ENCODE results near the gene JAK3. TPM values are rescaled to one million over a fixed set of nuclear protein-coding genes. Genes with fewer than 3 reads are reported as not detected.

Gene JAK3
- polyA plus RNA-seq, 1 of the 3 experiments (the other 2 are of a cell fraction), result 1.3 TPM

GRCh38 chr19:17863520-17864182, 15.9 kb upstream of the JAK3 start:
- peaks cover 34% of the 10 kb centered on the region for H3F3A ChIP-seq (replicated peaks; ENCODE audit: insufficient read depth)
- WGBS (ENCODE audit: low lambda C conversion rate), result 87% methylated on average over 7 of the region's 8 CpGs
- CTCF ChIA-PET, result interaction anchor here (13.8 kb wide), 1 partner anchor 71 kb away, joined by 139 read pairs; the partner anchor contains the start of gene CCDC124
- no peak for TF ChIP-seq FOSL2 (IDR thresholded peaks at IDR 0.05; ENCODE audit: borderline replicate concordance, low read depth)
- no peak for TF ChIP-seq EP300 (IDR thresholded peaks at IDR 0.05; ENCODE audit: borderline replicate concordance in 1 of 2, low read depth in 1 of 2, low read length in 1 of 2)
- TF ChIP-seq MXI1 (IDR thresholded peaks at IDR 0.05; ENCODE audit: low read depth, low read length), result no peak
- no peak for TF ChIP-seq NRF1 (IDR thresholded peaks at IDR 0.05; ENCODE audit: low read depth, low read length)
- no peak for TF ChIP-seq MAX (IDR thresholded peaks at IDR 0.05; ENCODE audit: low read depth)
- no peak for TF ChIP-seq TAF1 (IDR thresholded peaks at IDR 0.05; ENCODE audit: borderline replicate concordance, low read depth, low read length)
- TF ChIP-seq RXRA (IDR thresholded peaks at IDR 0.05; ENCODE audit: borderline replicate concordance, low read depth), result no peak
- TF ChIP-seq RAD21 (IDR thresholded peaks at IDR 0.05; ENCODE audit: low read length), result no peak
- TF ChIP-seq POLR2AphosphoS5 (IDR thresholded peaks at IDR 0.05; ENCODE audit: low read depth, low read length), result no peak; the same call in 1 of the 2 replicates
- TF ChIP-seq USF2 (IDR thresholded peaks at IDR 0.05; ENCODE audit: borderline replicate concordance, low read depth, low read length), result no peak
- TF ChIP-seq GABPA (IDR thresholded peaks at IDR 0.05; ENCODE audit: low read depth), result no peak
- no peak for TF ChIP-seq CTCF (IDR thresholded peaks at IDR 0.05)
- no peak for TF ChIP-seq TEAD4 (IDR thresholded peaks at IDR 0.05; ENCODE audit: borderline replicate concordance, insufficient read depth)
- no peak for TF ChIP-seq YY1 (IDR thresholded peaks at IDR 0.05; ENCODE audit: low read depth)
- TF ChIP-seq RCOR1 (IDR thresholded peaks at IDR 0.05; ENCODE audit: low read length), result no peak
- TF ChIP-seq SMC3 (IDR thresholded peaks at IDR 0.05; ENCODE audit: low read depth, low read length), result no peak
- no peak for TF ChIP-seq RFX5 (IDR thresholded peaks at IDR 0.05; ENCODE audit: low read length)
- peaks cover 33 to 50% of the 10 kb centered on the region in 2 experiments for H3K36me3 ChIP-seq (replicated peaks in 1 of 2; ENCODE audit: control insufficient read depth in 1 of 2, insufficient read depth in 2 of 2, low read length in 1 of 2)
- no peak overlapping the region for H3K4me3 ChIP-seq (ENCODE audit: low read depth in 2 of 2, low read length in 1 of 2)
- H3K79me2 ChIP-seq (ENCODE audit: insufficient read depth), result peaks cover 31% of the 10 kb centered on the region
- no peaks in the 10 kb centered on the region for H3K27me3 ChIP-seq (ENCODE audit: insufficient read depth)
- H4K20me1 ChIP-seq (ENCODE audit: insufficient read depth), result peaks cover 56% of the 10 kb centered on the region
- H3K9me3 ChIP-seq, result no peaks in the 10 kb centered on the region
- H3K9ac ChIP-seq, result no peak overlapping the region
- H3K4me2 ChIP-seq, result no peak overlapping the region
- peaks cover 0 to 17% of the 10 kb centered on the region in 2 experiments; a peak in 1 of 4 replicates for H3K4me1 ChIP-seq (ENCODE audit: control insufficient read depth in 1 of 2, insufficient read depth in 2 of 2, low read depth in 1 of 2, low read length in 1 of 2)
- POLR2A ChIA-PET, result interaction anchor here (2.8 kb wide), 1 partner anchor 69 kb away, joined by 12 read pairs; the partner anchor contains the start of gene CCDC124
- no peak overlapping the region; a peak in 1 of 4 replicates for H3K27ac ChIP-seq (ENCODE audit: low read depth in 2 of 2, low read length in 1 of 2)
- H3K9me2 ChIP-seq, result no peaks in the 10 kb centered on the region
- peak; percentile 5 for DNase-seq
- H2AFZ ChIP-seq (ENCODE audit: low read depth), result no peak overlapping the region

All from SK-N-SH (cell line).